Mesenchymal stem cell (in vitro differentiated cells and primary cell): ENCODE results near the gene PTPRD.

Experiments
- DNase-seq: peaks from one replicate; pipeline ENCODE4 v3.0.0-alpha.2; 2013
- H2AFZ ChIP-seq: one replicate; pipeline ENCODE4 v1.6.1; 2013; ENCODE audit warnings: low read depth, mild to moderate bottlenecking, control low read depth, inconsistent platforms, low read length, moderate library complexity
- H2AK5ac ChIP-seq: 2 replicates; pipeline ENCODE4 v1.6.1; 2013; ENCODE audit warnings: low read length, moderate library complexity, mild to moderate bottlenecking, inconsistent platforms; ENCODE audit not compliant: severe bottlenecking
- H2BK120ac ChIP-seq: one replicate; pipeline ENCODE4 v1.6.1; 2013; ENCODE audit warnings: low read depth, mild to moderate bottlenecking, inconsistent platforms, low read length, moderate library complexity
- H2BK12ac ChIP-seq, 2 experiments: one replicate each; pipeline ENCODE4 v1.6.1; 2013; ENCODE audit warnings: inconsistent platforms in 2 of 2, low read length in 2 of 2, mild to moderate bottlenecking in 2 of 2, moderate library complexity in 2 of 2, control low read depth in 1 of 2
- H2BK15ac ChIP-seq: one replicate; pipeline ENCODE4 v1.6.1; 2013; ENCODE audit warnings: mild to moderate bottlenecking, low read depth, inconsistent platforms; ENCODE audit not compliant: poor library complexity, severe bottlenecking
- H2BK5ac ChIP-seq: 2 replicates; pipeline ENCODE4 v1.6.1; 2013; ENCODE audit warnings: low read depth, mild to moderate bottlenecking, low read length, control low read depth, inconsistent platforms; ENCODE audit not compliant: poor library complexity, severe bottlenecking
- H3K14ac ChIP-seq, 2 experiments: one replicate each; pipeline ENCODE4 v1.6.1; 2013; ENCODE audit warnings: inconsistent platforms in 2 of 2, low read length in 2 of 2, control low read depth in 1 of 2, mild to moderate bottlenecking in 1 of 2, moderate library complexity in 1 of 2
- H3K18ac ChIP-seq, 2 experiments: one replicate each; pipeline ENCODE4 v1.6.1; 2013; ENCODE audit warnings: inconsistent platforms in 2 of 2, low read length in 2 of 2, control low read depth in 1 of 2, low read depth in 1 of 2, mild to moderate bottlenecking in 1 of 2
- H3K23ac ChIP-seq, 2 experiments: one replicate each; pipeline ENCODE4 v1.6.1; 2013; ENCODE audit warnings: inconsistent platforms in 2 of 2, low read length in 2 of 2, mild to moderate bottlenecking in 2 of 2, moderate library complexity in 2 of 2, control low read depth in 1 of 2
- H3K27ac ChIP-seq: 2 replicates; pipeline ENCODE4 v1.5.1; 2013; ENCODE audit warnings: mild to moderate bottlenecking, moderate library complexity, low read length, control low read depth, inconsistent platforms; ENCODE audit not compliant: poor library complexity, severe bottlenecking
- H3K27me3 ChIP-seq, 2 experiments: 2 replicates each; pipeline versions ENCODE4 v1.6.1 to v1.7.0; 2013; ENCODE audit warnings: low read length in 2 of 2, mild to moderate bottlenecking in 2 of 2, moderate library complexity in 2 of 2, control low read depth in 1 of 2, inconsistent platforms in 1 of 2; ENCODE audit not compliant: control insufficient read depth in 1 of 2, insufficient read depth in 1 of 2
- H3K36me3 ChIP-seq, 2 experiments: 2 replicates each; pipeline versions ENCODE4 v1.6.1 to v1.7.0; 2013; ENCODE audit warnings: low read length in 2 of 2, control low read depth in 1 of 2, inconsistent platforms in 1 of 2, low read depth in 1 of 2, mild to moderate bottlenecking in 1 of 2; ENCODE audit not compliant: insufficient read depth in 2 of 2, control insufficient read depth in 1 of 2
- H3K4ac ChIP-seq, 2 experiments: one replicate each; pipeline ENCODE4 v1.6.1; 2013; ENCODE audit warnings: inconsistent platforms in 2 of 2, low read length in 2 of 2, mild to moderate bottlenecking in 2 of 2, moderate library complexity in 2 of 2, control low read depth in 1 of 2, low read depth in 1 of 2
- H3K4me1 ChIP-seq: 2 replicates; pipeline ENCODE4 v1.6.1; 2013; ENCODE audit warnings: low read depth, low read length, control low read depth; ENCODE audit not compliant: control insufficient read depth, insufficient read depth
- H3K4me2 ChIP-seq: 2 replicates; pipeline ENCODE4 v1.6.1; 2013; ENCODE audit warnings: low read length, mild to moderate bottlenecking, inconsistent platforms; ENCODE audit not compliant: poor library complexity, severe bottlenecking
- H3K4me3 ChIP-seq, 2 experiments: 2 replicates each; pipeline versions ENCODE4 v1.5.1 to v1.7.0; 2013; ENCODE audit warnings: low read length in 2 of 2, mild to moderate bottlenecking in 2 of 2, control low read depth in 1 of 2, low read depth in 1 of 2; ENCODE audit not compliant: insufficient read depth in 1 of 2
- H3K79me1 ChIP-seq: replicated peaks from 2 replicates; pipeline ENCODE4 v1.6.1; 2013; ENCODE audit warnings: mild to moderate bottlenecking, control low read depth, low read length, inconsistent platforms; ENCODE audit not compliant: poor library complexity, severe bottlenecking
- H3K9ac ChIP-seq: 2 replicates; pipeline ENCODE4 v1.7.0; 2013; ENCODE audit warnings: mild to moderate bottlenecking, low read length, moderate library complexity
- H3K9me3 ChIP-seq: 2 replicates; pipeline ENCODE4 v1.7.0; 2013; ENCODE audit warnings: mild to moderate bottlenecking, low read length; ENCODE audit not compliant: control insufficient read depth
- H4K8ac ChIP-seq: one replicate; pipeline ENCODE4 v1.6.1; 2013; ENCODE audit warnings: inconsistent platforms, mild to moderate bottlenecking, low read length, moderate library complexity
- H4K91ac ChIP-seq: one replicate; pipeline ENCODE4 v1.6.1; 2013; ENCODE audit warnings: mild to moderate bottlenecking, low read length, inconsistent platforms
- WGBS: methylation state at CpG from one replicate; pipeline ENCODE4 v1.1.7; 2013; ENCODE audit warnings: mixed read lengths; 5-methylcytosine and 5-hydroxymethylcytosine counted together

The PTPRD gene

GRCh38 chr9:9592104-9592503 is 1020.7 kb downstream of the PTPRD start:
- Histone ChIP-seq H3K4me1 (no peaks in the 10 kb centered on the region), H4K91ac (no peak overlapping the region), H3K27me3 (no peaks in the 10 kb centered on the region), H2BK5ac (no peak overlapping the region), H3K9me3 (no peaks in the 10 kb centered on the region), H2BK15ac (no peak overlapping the region), H2AFZ (no peak overlapping the region), H2AK5ac (no peak overlapping the region), H3K79me1 (no peaks in the 10 kb centered on the region), H3K23ac (no peak overlapping the region), H3K4me3 (no peak overlapping the region), H2BK120ac (no peak overlapping the region), H3K4me2 (no peak overlapping the region), H3K9ac (no peak overlapping the region), H3K4ac (no peak overlapping the region), H4K8ac (no peak overlapping the region), H2BK12ac (no peak overlapping the region), H3K27ac (no peak overlapping the region), H3K18ac (no peak overlapping the region), H3K36me3 (no peaks in the 10 kb centered on the region), H3K14ac (no peak overlapping the region)
- 100% methylated on average over 1 of the region's 2 CpGs for WGBS
- no peak for DNase-seq

- Histone ChIP-seq H2BK12ac (no peak overlapping the region), H3K14ac (no peak overlapping the region), H3K36me3 (no peaks in the 10 kb centered on the region), H2AFZ (no peak overlapping the region), H3K27me3 (no peaks in the 10 kb centered on the region), H2BK120ac (no peak overlapping the region), H4K91ac (no peak overlapping the region), H2BK5ac (no peak overlapping the region), H3K4me3 (no peak overlapping the region), H3K23ac (no peak overlapping the region), H3K9me3 (no peaks in the 10 kb centered on the region), H3K4me1 (no peaks in the 10 kb centered on the region), H4K8ac (no peak overlapping the region), H2BK15ac (no peak overlapping the region), H3K4ac (no peak overlapping the region), H3K4me2 (no peak overlapping the region), H3K79me1 (no peaks in the 10 kb centered on the region), H3K27ac (no peak overlapping the region), H2AK5ac (no peak overlapping the region), H3K9ac (no peak overlapping the region), H3K18ac (no peak overlapping the region)
- no peak for DNase-seq
- 57% methylated on average over 1 of the region's 2 CpGs for WGBS
Measured at GRCh38 chr9:9585920-9586319, 1026.9 kb downstream of the PTPRD start.

GRCh38 chr9:9574080-9574479 is 1038.7 kb downstream of the PTPRD start:
- Histone ChIP-seq H3K27me3 (no peaks in the 10 kb centered on the region), H2AK5ac (no peak overlapping the region), H2BK5ac (no peak overlapping the region), H3K23ac (no peak overlapping the region), H2BK15ac (no peak overlapping the region), H3K14ac (no peak overlapping the region), H3K27ac (no peak overlapping the region), H3K79me1 (no peaks in the 10 kb centered on the region), H2BK12ac (no peak overlapping the region), H3K36me3 (no peaks in the 10 kb centered on the region), H3K18ac (no peak overlapping the region), H4K91ac (no peak overlapping the region), H4K8ac (no peak overlapping the region), H3K4me1 (no peaks in the 10 kb centered on the region), H2AFZ (no peak overlapping the region), H3K4me3 (no peak overlapping the region), H3K4me2 (no peak overlapping the region), H3K9ac (no peak overlapping the region), H3K4ac (no peak overlapping the region), H3K9me3 (no peaks in the 10 kb centered on the region), H2BK120ac (no peak overlapping the region)
- no peak for DNase-seq

GRCh38 chr9:9565700-9566099 is 1047.1 kb downstream of the PTPRD start:
- no peak overlapping the region for H2BK12ac ChIP-seq
- H3K4ac ChIP-seq, result no peak overlapping the region
- H3K27me3 ChIP-seq, result no peaks in the 10 kb centered on the region
- no peak overlapping the region for H2BK15ac ChIP-seq
- H3K4me2 ChIP-seq, result no peak overlapping the region
- no peaks in the 10 kb centered on the region for H3K79me1 ChIP-seq
- no peaks in the 10 kb centered on the region for H3K4me1 ChIP-seq
- H3K36me3 ChIP-seq, result no peaks in the 10 kb centered on the region
- H4K91ac ChIP-seq, result no peak overlapping the region
- H2AFZ ChIP-seq, result no peak overlapping the region
- H2BK5ac ChIP-seq, result no peak overlapping the region
- no peak overlapping the region for H3K27ac ChIP-seq
- H3K9ac ChIP-seq, result no peak overlapping the region
- H3K4me3 ChIP-seq, result no peak overlapping the region
- H2AK5ac ChIP-seq, result no peak overlapping the region
- no peak overlapping the region for H4K8ac ChIP-seq
- H3K23ac ChIP-seq, result no peak overlapping the region
- no CpG with 5 or more reads among the region's 1 CpG for WGBS
- DNase-seq, result no peak
- no peak overlapping the region for H2BK120ac ChIP-seq
- no peak overlapping the region for H3K18ac ChIP-seq
- no peak overlapping the region for H3K14ac ChIP-seq
- H3K9me3 ChIP-seq, result no peaks in the 10 kb centered on the region
